WTC11 (cell line): ENCODE data around the gene NWD2. TPM values are rescaled to one million over a fixed set of nuclear protein-coding genes. Genes with fewer than 3 reads are reported as not detected.

ENCODE experiments used
- ATAC-seq: fragments of 200-7000 bp; cut with Tn5 transposase; 2 replicates; pipeline ENCODE4 v1.10.0; 2021; ENCODE audit warnings: mild to moderate bottlenecking, moderate library complexity
- CTCF ChIA-PET: fragments of 300-600 bp; sonication (Branson Sonifier 250); formaldehyde crosslinking; loops from one replicate; lab custom pipeline; 2021; ENCODE audit warnings: antibody characterized with exemption; lab: Charles Lee
- POLR2A ChIA-PET: fragments of 350-600 bp; sonication (Branson Sonifier 250); formaldehyde crosslinking; loops from one replicate; lab custom pipeline; 2021; ENCODE audit warnings: antibody characterized with exemption; lab: Charles Lee
- DNase-seq: peaks from one replicate; pipeline ENCODE4 v3.0.0; 2021; ENCODE audit warnings: low spot score
- H3K27ac Mint-ChIP-seq: 2 replicates; pipeline ENCODE4 v1.8.0; 2021; ENCODE audit warnings: mixed read lengths
- H3K27me3 Mint-ChIP-seq: 2 replicates; pipeline ENCODE4 v1.8.0; 2021; ENCODE audit warnings: low read depth, mild to moderate bottlenecking, moderate library complexity, mixed read lengths
- H3K36me3 Mint-ChIP-seq: 2 replicates; pipeline ENCODE4 v1.8.0; 2021; ENCODE audit warnings: mixed read lengths
- H3K4me1 Mint-ChIP-seq: 2 replicates; pipeline ENCODE4 v1.8.0; 2022; ENCODE audit warnings: mixed read lengths
- H3K4me3 Mint-ChIP-seq: 2 replicates; pipeline ENCODE4 v1.8.0; 2021; ENCODE audit warnings: mild to moderate bottlenecking, moderate library complexity, mixed read lengths
- H3K9me3 Mint-ChIP-seq: 2 replicates; pipeline ENCODE4 v1.8.0; 2021; ENCODE audit warnings: mixed read lengths
- AFF4 ChIP-seq: sonication (generic); formaldehyde crosslinking; IDR thresholded peaks from 2 replicates; pipeline ENCODE4 v1.8.1; 2023; ENCODE audit warnings: mild to moderate bottlenecking, missing genetic modification reagents, borderline replicate concordance
- CBFB ChIP-seq: sonication (generic); formaldehyde crosslinking; IDR thresholded peaks from 2 replicates; pipeline ENCODE4 v1.8.1; 2022; ENCODE audit warnings: mild to moderate bottlenecking, low read depth, missing genetic modification reagents
- CDX4 ChIP-seq: fragments of 250-450 bp; sonication (Bioruptor Pico); IDR thresholded peaks from 2 replicates; pipeline ENCODE4 v1.9.0; 2021; ENCODE audit warnings: moderate library complexity, mild to moderate bottlenecking, inconsistent platforms, borderline replicate concordance
- ELF4 ChIP-seq: sonication (generic); formaldehyde crosslinking; IDR thresholded peaks from 2 replicates; pipeline ENCODE4 v1.8.1; 2022; ENCODE audit warnings: low read depth, mild to moderate bottlenecking, moderate library complexity, missing genetic modification reagents
- EMX1 ChIP-seq: fragments of 250-450 bp; sonication (Bioruptor Pico); IDR thresholded peaks from 2 replicates; pipeline ENCODE4 v1.8.0; 2021; ENCODE audit warnings: mild to moderate bottlenecking
- FOXJ3 ChIP-seq: sonication (generic); formaldehyde crosslinking; IDR thresholded peaks from 2 replicates; pipeline ENCODE4 v1.9.0; 2021; ENCODE audit warnings: missing genetic modification reagents, mild to moderate bottlenecking, borderline replicate concordance
- GABPB1 ChIP-seq: sonication (generic); formaldehyde crosslinking; IDR thresholded peaks from 2 replicates; pipeline ENCODE4 v1.8.1; 2023; ENCODE audit warnings: mild to moderate bottlenecking, missing genetic modification reagents
- GRHL2 ChIP-seq: fragments of 250-450 bp; sonication (Bioruptor Pico); IDR thresholded peaks from 2 replicates; pipeline ENCODE4 v1.8.0; 2022; ENCODE audit warnings: mild to moderate bottlenecking, moderate library complexity; ENCODE audit not compliant: insufficient replicate concordance, severe bottlenecking
- HMGA2 ChIP-seq: fragments of 250-450 bp; sonication (Bioruptor Pico); IDR thresholded peaks from 2 replicates; pipeline ENCODE4 v1.4.0; 2021; ENCODE audit warnings: mild to moderate bottlenecking, moderate library complexity
- MYBL2 ChIP-seq: sonication (generic); formaldehyde crosslinking; IDR thresholded peaks from 2 replicates; pipeline ENCODE4 v1.8.1; 2023; ENCODE audit warnings: mild to moderate bottlenecking, moderate library complexity, missing genetic modification reagents
- NFATC4 ChIP-seq: fragments of 250-450 bp; sonication (Bioruptor Pico); IDR thresholded peaks from 2 replicates; pipeline ENCODE4 v1.9.0; 2021; ENCODE audit warnings: mild to moderate bottlenecking
- OVOL2 ChIP-seq: fragments of 250-450 bp; sonication (Bioruptor Pico); IDR thresholded peaks from 2 replicates; pipeline ENCODE4 v1.9.0; 2021; ENCODE audit warnings: mild to moderate bottlenecking, borderline replicate concordance
- PREB ChIP-seq: sonication (generic); formaldehyde crosslinking; IDR thresholded peaks from 2 replicates; pipeline ENCODE4 v1.8.1; 2022; ENCODE audit warnings: mild to moderate bottlenecking, missing genetic modification reagents, moderate library complexity, borderline replicate concordance
- RELA ChIP-seq: sonication (generic); formaldehyde crosslinking; IDR thresholded peaks from 2 replicates; pipeline ENCODE4 v1.8.1; 2022; ENCODE audit warnings: missing genetic modification reagents, mild to moderate bottlenecking, borderline replicate concordance
- STAT6 ChIP-seq: sonication (generic); formaldehyde crosslinking; conservative IDR thresholded peaks from 2 replicates; pipeline ENCODE4 v1.8.1; 2023; ENCODE audit warnings: mild to moderate bottlenecking, low read depth, missing genetic modification reagents, moderate library complexity
- TCF7 ChIP-seq: sonication (generic); formaldehyde crosslinking; IDR thresholded peaks from 2 replicates; pipeline ENCODE4 v1.8.0; 2022; ENCODE audit warnings: mild to moderate bottlenecking, low read depth, missing genetic modification reagents, moderate library complexity
- TP53 ChIP-seq: sonication (generic); formaldehyde crosslinking; IDR thresholded peaks from 2 replicates; pipeline ENCODE4 v1.8.1; 2023; ENCODE audit warnings: mild to moderate bottlenecking, missing genetic modification reagents
- ZBTB21 ChIP-seq: sonication (generic); formaldehyde crosslinking; IDR thresholded peaks from 2 replicates; pipeline ENCODE4 v1.8.1; 2023; ENCODE audit warnings: mild to moderate bottlenecking, missing genetic modification reagents, borderline replicate concordance
- ZNF232 ChIP-seq: sonication (generic); formaldehyde crosslinking; IDR thresholded peaks from 2 replicates; pipeline ENCODE4 v1.8.0; 2022; ENCODE audit warnings: mild to moderate bottlenecking, missing genetic modification reagents
- ZNF423 ChIP-seq: fragments of 250-450 bp; sonication (Bioruptor Pico); IDR thresholded peaks from 2 replicates; pipeline ENCODE4 v2.1.2; 2022; ENCODE audit warnings: mild to moderate bottlenecking, moderate library complexity
- ZNF425 ChIP-seq: fragments of 250-450 bp; sonication (Bioruptor Pico); conservative IDR thresholded peaks from 2 replicates; pipeline ENCODE4 v1.9.0; 2021; ENCODE audit warnings: mild to moderate bottlenecking
- total RNA-seq: library from RNA; stranded (reverse); gene quantifications from 3 replicates; pipeline ENCODE4 v1.2.3, GENCODE V29; 2021

Gene NWD2
- total RNA-seq, 1 experiment from 2014 or later = 0.07 TPM

- Mint-ChIP-seq H3K4me1 (no peaks in the 10 kb centered on the region), H3K27me3 (no peaks in the 10 kb centered on the region), H3K27ac (no peak overlapping the region), H3K4me3 (no peak overlapping the region), H3K9me3 (peaks cover 8% of the 10 kb centered on the region), H3K36me3 (no peaks in the 10 kb centered on the region)
- ATAC-seq (no peak), DNase-seq (no peak)
- ChIA-PET POLR2A (no interaction called here), CTCF (no interaction called here)
- TF ChIP-seq PREB (CRISPR knock-in tag) = no peak
These were observed 196.0 kb downstream of the NWD2 start for GRCh38 chr4:37440501-37440900.

- DNase-seq (no peak), ATAC-seq (no peak)
- Mint-ChIP-seq H3K27ac (no peak overlapping the region), H3K4me1 (no peaks in the 10 kb centered on the region), H3K9me3 (peaks cover 8% of the 10 kb centered on the region), H3K27me3 (no peaks in the 10 kb centered on the region), H3K36me3 (no peaks in the 10 kb centered on the region), H3K4me3 (no peak overlapping the region)
- TF ChIP-seq NFATC4 (no peak), MYBL2 (CRISPR knock-in tag) (no peak), ELF4 (CRISPR knock-in tag) (no peak), TP53 (CRISPR knock-in tag) (no peak), ZBTB21 (no peak), STAT6 (CRISPR knock-in tag) (no peak), HMGA2 (CRISPR knock-in tag) (no peak), FOXJ3 (CRISPR knock-in tag) (no peak), TCF7 (CRISPR knock-in tag) (no peak), GRHL2 (no peak), ZNF232 (CRISPR knock-in tag) (no peak), ZNF423 (CRISPR knock-in tag) (no peak), CDX4 (CRISPR knock-in tag) (no peak)
- ChIA-PET CTCF (interaction anchor here (3.6 kb wide), 1 partner anchor 12 kb away, joined by 22 read pairs; a partner anchor contains a TSS), POLR2A (no interaction called here)
These were observed 196.9 kb downstream of the NWD2 start for GRCh38 chr4:37441231-37442061.

- no peaks in the 10 kb centered on the region for H3K27me3 Mint-ChIP-seq
- ATAC-seq (no peak), DNase-seq (no peak)
- no peak overlapping the region for H3K4me3 Mint-ChIP-seq
- no peaks in the 10 kb centered on the region for H3K36me3 Mint-ChIP-seq
- no peak overlapping the region for H3K27ac Mint-ChIP-seq
- POLR2A ChIA-PET = no interaction called here
- H3K9me3 Mint-ChIP-seq = peaks cover 8% of the 10 kb centered on the region
- no peaks in the 10 kb centered on the region for H3K4me1 Mint-ChIP-seq
- CTCF ChIA-PET = interaction anchor here (3.6 kb wide), 1 partner anchor 11 kb away, joined by 22 read pairs; a partner anchor contains a TSS
- no peak for TF ChIP-seq RELA (CRISPR knock-in tag)
- no peak for TF ChIP-seq TCF7 (CRISPR knock-in tag)
- no peak for TF ChIP-seq ZNF425 (CRISPR knock-in tag)
- no peak for TF ChIP-seq EMX1 (CRISPR knock-in tag)
- TF ChIP-seq OVOL2 (CRISPR knock-in tag) = no peak
- TF ChIP-seq CBFB (CRISPR knock-in tag) = no peak
- no peak for TF ChIP-seq GABPB1 (CRISPR knock-in tag)
- TF ChIP-seq AFF4 (CRISPR knock-in tag) = no peak
These were observed 197.4 kb downstream of the NWD2 start for GRCh38 chr4:37442062-37442323.
